Measurements from ENCODE around the gene CFAP300.

DNA sequence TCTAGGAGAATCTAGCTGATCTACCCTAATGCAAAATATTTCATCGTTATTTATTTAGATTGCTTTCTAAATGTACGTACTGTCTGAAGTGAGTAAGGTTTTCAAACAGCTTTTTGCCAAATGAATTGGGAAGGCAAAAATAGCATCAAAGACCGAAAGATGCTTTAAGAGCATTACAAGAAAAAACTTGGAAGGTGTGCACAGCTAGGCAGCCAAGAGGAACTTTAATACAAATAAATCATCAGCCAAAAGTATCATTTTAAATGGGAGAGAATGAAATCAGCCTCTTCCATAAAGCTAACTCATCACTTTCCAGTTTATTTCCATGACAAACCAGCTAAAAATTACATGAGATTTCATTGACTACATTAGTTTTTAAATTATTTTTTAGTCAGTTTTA is 30.2 kb upstream of the CFAP300 start:
- TF ChIP-seq BCL11A (IDR thresholded peaks at IDR 0.05; ENCODE audit: low read depth in 2 of 2, low read length in 2 of 2) (no peak), GABPA (IDR thresholded peaks at IDR 0.05; ENCODE audit: borderline replicate concordance, insufficient read depth, low read length) (no peak), POLR2A (IDR thresholded peaks at IDR 0.05; ENCODE audit: control extremely low read depth in 1 of 2, low read depth in 2 of 2, low read length in 2 of 2) (no peak), EGR1 (IDR thresholded peaks at IDR 0.05; ENCODE audit: borderline replicate concordance, low read depth, low read length) (no peak), RAD21 (IDR thresholded peaks at IDR 0.05 in 1 of 2, conservative IDR thresholded peaks at IDR 0.05 in 1 of 2; ENCODE audit: low read depth in 2 of 2, low read length in 2 of 2) (no peak), CHD2 (IDR thresholded peaks at IDR 0.05; ENCODE audit: low read length) (no peak), ASH2L (IDR thresholded peaks at IDR 0.05; ENCODE audit: low read length) (no peak), HDAC6 (IDR thresholded peaks at IDR 0.05; ENCODE audit: low read depth, low read length) (no peak)
- TF ChIP-seq, protein P1, sequence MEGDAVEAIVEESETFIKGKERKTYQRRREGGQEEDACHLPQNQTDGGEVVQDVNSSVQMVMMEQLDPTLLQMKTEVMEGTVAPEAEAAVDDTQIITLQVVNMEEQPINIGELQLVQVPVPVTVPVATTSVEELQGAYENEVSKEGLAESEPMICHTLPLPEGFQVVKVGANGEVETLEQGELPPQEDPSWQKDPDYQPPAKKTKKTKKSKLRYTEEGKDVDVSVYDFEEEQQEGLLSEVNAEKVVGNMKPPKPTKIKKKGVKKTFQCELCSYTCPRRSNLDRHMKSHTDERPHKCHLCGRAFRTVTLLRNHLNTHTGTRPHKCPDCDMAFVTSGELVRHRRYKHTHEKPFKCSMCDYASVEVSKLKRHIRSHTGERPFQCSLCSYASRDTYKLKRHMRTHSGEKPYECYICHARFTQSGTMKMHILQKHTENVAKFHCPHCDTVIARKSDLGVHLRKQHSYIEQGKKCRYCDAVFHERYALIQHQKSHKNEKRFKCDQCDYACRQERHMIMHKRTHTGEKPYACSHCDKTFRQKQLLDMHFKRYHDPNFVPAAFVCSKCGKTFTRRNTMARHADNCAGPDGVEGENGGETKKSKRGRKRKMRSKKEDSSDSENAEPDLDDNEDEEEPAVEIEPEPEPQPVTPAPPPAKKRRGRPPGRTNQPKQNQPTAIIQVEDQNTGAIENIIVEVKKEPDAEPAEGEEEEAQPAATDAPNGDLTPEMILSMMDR (IDR thresholded peaks at IDR 0.05; ENCODE audit: control extremely low read depth in 1 of 3, insufficient read depth in 1 of 3, low read depth in 1 of 3, low read length in 3 of 3), result no peak

All from H1 (cell line).